Esophagus muscularis mucosa (tissue), 4 donors: ENCODE results near the gene NFIB. TPM values are rescaled to one million over a fixed set of nuclear protein-coding genes. Genes with fewer than 3 reads are reported as not detected.

ENCODE experiments used
- DNase-seq: peaks from one replicate; pipeline ENCODE4 v3.0.0-alpha.2; 2017; ENCODE audit errors: extremely low spot score
- H3K27ac ChIP-seq, 4 donors: fragments of 200-600 bp; sonication (generic); replicated peaks in 1 of 4; 1 replicate in 3 of 4; 2 replicates in 1 of 4; pipeline ENCODE4 v1.5.1; 2016 to 2019; ENCODE audit warnings: mild to moderate bottlenecking in 1 of 4
- H3K27me3 ChIP-seq, 4 donors: fragments of 200-600 bp; sonication (generic); one replicate each; pipeline versions ENCODE4 v1.5.1 to v1.6.0; 2016 to 2019
- H3K36me3 ChIP-seq, 4 donors: fragments of 200-600 bp; sonication (generic); one replicate each; pipeline ENCODE4 v1.5.1; 2016 to 2019
- H3K4me1 ChIP-seq, 4 donors: fragments of 200-600 bp; sonication (generic); one replicate each; pipeline ENCODE4 v1.5.1; 2016 to 2019
- H3K4me3 ChIP-seq, 4 donors: fragments of 200-600 bp; sonication (generic); 1 replicate in 2 of 4; 2 replicates in 2 of 4; pipeline ENCODE4 v1.5.1; 2016 to 2019; ENCODE audit warnings: mild to moderate bottlenecking in 4 of 4, moderate library complexity in 1 of 4
- H3K9me3 ChIP-seq, 4 donors: fragments of 200-600 bp; sonication (generic); 1 replicate in 3 of 4; 2 replicates in 1 of 4; pipeline ENCODE4 v1.5.1; 2016 to 2019
- CTCF ChIP-seq, 3 experiments: fragments of 200-600 bp in 2 of 3; fragments of 450-650 bp in 1 of 3; sonication (generic) in 2 of 3; IDR thresholded peaks; one replicate each; pipeline ENCODE4 v1.5.1; 2017 to 2019; ENCODE audit warnings: antibody characterized with exemption in 3 of 3, mild to moderate bottlenecking in 2 of 3, moderate library complexity in 1 of 3
- EP300 ChIP-seq: sonication (generic); formaldehyde crosslinking; IDR thresholded peaks from one replicate; pipeline ENCODE4 v1.6.1; 2017; ENCODE audit warnings: antibody characterized with exemption
- POLR2A ChIP-seq: fragments of 450-650 bp; IDR thresholded peaks from one replicate; pipeline ENCODE4 v1.6.1; 2017; ENCODE audit warnings: antibody characterized with exemption, moderate library complexity, mild to moderate bottlenecking, low read depth
- POLR2AphosphoS5 ChIP-seq, 2 donors: sonication (generic); formaldehyde crosslinking; IDR thresholded peaks; one replicate each; pipeline ENCODE4 v1.6.1; 2017; ENCODE audit warnings: antibody characterized with exemption in 2 of 2
- WGBS: methylation state at CpG from one replicate; pipeline ENCODE4 v1.1.5; 2018; 5-methylcytosine and 5-hydroxymethylcytosine counted together
- intact Hi-C: fragments of 100-400 bp; cut with DNase I; formaldehyde crosslinking; loops from one replicate; pipeline ENCODE4 v1.15.1; 2023
- total RNA-seq, 4 donors: library from RNA; depleted of rRNA; stranded (reverse); fragments of >200 nt; gene quantifications; one replicate each; pipeline versions ENCODE4 v1.1.0 to v1.2.1, GENCODE V29; 2016

The NFIB gene
- total RNA-seq, 4 donors from 2014 or later: 38.1 to 64.4 (median 55.8) TPM

GRCh38 chr9:14315875-14316601, 2.1 kb upstream of the NFIB start:
- DNase-seq: no peak
- WGBS: 5% methylated on average over 40 of the region's 42 CpGs

GRCh38 chr9:14314929-14315874, 1.3 kb upstream of the NFIB start:
- intact Hi-C loops: loop anchor here (5.0 kb wide), 3 partner anchors 37 to 283 kb away; no protein-coding TSS in a partner anchor
- H3K9me3 ChIP-seq: no peaks in the 10 kb centered on the region
- H3K27me3 ChIP-seq: no peaks in the 10 kb centered on the region
- DNase-seq: peak; percentile 93
- H3K36me3 ChIP-seq: no peaks in the 10 kb centered on the region
- H3K4me1 ChIP-seq: peaks cover 22 to 63% (median 49%) of the 10 kb centered on the region in 4 donors
- TF ChIP-seq POLR2A: peak; percentile 57
- TF ChIP-seq POLR2AphosphoS5 (IDR thresholded peaks at IDR 0.05): peak; percentile 53 to 79
- TF ChIP-seq CTCF (IDR thresholded peaks at IDR 0.05): no peak
- TF ChIP-seq EP300: no peak
- peak overlapping the region; percentile 93 to 99 (median 98) for H3K27ac ChIP-seq
- WGBS: 0% methylated on average over 8 of the region's 109 CpGs
- peak overlapping the region; percentile 74 to 88 (median 86) for H3K4me3 ChIP-seq

More at GRCh38 chr9:14315875-14316601, 2.1 kb upstream of the NFIB start:
- peaks cover 22 to 63% (median 55%) of the 10 kb centered on the region in 4 donors for H3K4me1 ChIP-seq
- intact Hi-C loops: loop anchor here (5.0 kb wide), 2 partner anchors 36 to 284 kb away; no protein-coding TSS in a partner anchor
- TF ChIP-seq CTCF (IDR thresholded peaks at IDR 0.05) (no peak), POLR2AphosphoS5 (IDR thresholded peaks at IDR 0.05) (peak; percentile 6 to 67), EP300 (no peak)
- H3K27me3 ChIP-seq: no peaks in the 10 kb centered on the region
- peak overlapping the region; percentile 93 to 99 (median 98) for H3K27ac ChIP-seq
- no peaks in the 10 kb centered on the region for H3K9me3 ChIP-seq
- peak overlapping the region; percentile 74 to 88 (median 86) for H3K4me3 ChIP-seq
- no peaks in the 10 kb centered on the region for H3K36me3 ChIP-seq

- DNase-seq: peak; percentile 95
- Histone ChIP-seq H3K27me3 (no peaks in the 10 kb centered on the region), H3K9me3 (no peaks in the 10 kb centered on the region), H3K27ac (peak overlapping the region; percentile 93 to 99 (median 98)), H3K36me3 (no peaks in the 10 kb centered on the region), H3K4me1 (peaks cover 18 to 63% (median 48%) of the 10 kb centered on the region in 4 donors), H3K4me3 (peak overlapping the region; percentile 74 to 88 (median 86))
- intact Hi-C loops: loop anchor here (5.0 kb wide), 1 partner anchor 107 kb away; no protein-coding TSS in a partner anchor
- under 1% methylated on average over 21 of the region's 21 CpGs for WGBS
- TF ChIP-seq EP300 (no peak), POLR2A (no peak), POLR2AphosphoS5 (IDR thresholded peaks at IDR 0.05) (peak in 1 of 2 donors; percentile 90), CTCF (IDR thresholded peaks at IDR 0.05) (no peak)
Measured at GRCh38 chr9:14314424-14314928, 535 bp upstream of the NFIB start.

- no peak for TF ChIP-seq EP300
- no peak for TF ChIP-seq CTCF (IDR thresholded peaks at IDR 0.05)
- TF ChIP-seq POLR2A: no peak
- TF ChIP-seq POLR2AphosphoS5 (IDR thresholded peaks at IDR 0.05): peak in 1 of 2 donors; percentile 13
- DNase-seq: no peak
- Histone ChIP-seq H3K4me3 (peak overlapping the region; percentile 74 to 88 (median 86)), H3K27me3 (no peaks in the 10 kb centered on the region), H3K4me1 (peaks cover 16 to 62% (median 48%) of the 10 kb centered on the region in 4 donors), H3K27ac (peak overlapping the region; percentile 93 to 99 (median 98)), H3K9me3 (no peaks in the 10 kb centered on the region), H3K36me3 (no peaks in the 10 kb centered on the region)
- intact Hi-C loops: loop anchor here (5.0 kb wide), 1 partner anchor 106 kb away; no protein-coding TSS in a partner anchor
- WGBS: under 1% methylated on average over 23 of the region's 33 CpGs
Measured at GRCh38 chr9:14313378-14313940, 482 bp downstream of the NFIB start.
